T-helper 22 cell (primary cell): ENCODE results near the gene IL7R.
"Not testable (repeated sequence)": the region's sequence is repeated elsewhere in the genome, so short reads cannot be mapped to it uniquely, and the experiment has no call there.

Source experiments
- DNase-seq: peaks from one replicate; pipeline ENCODE4 v3.0.0-alpha.2; 2020; ENCODE audit warnings: low read depth

The IL7R gene

GRCh38 chr5:35877655-35878054 is 21.0 kb downstream of the IL7R start:
- DNase-seq, result no peak

GRCh38 chr5:35878079-35878478 is 21.4 kb downstream of the IL7R start:
- no peak for DNase-seq

- DNase-seq, result no peak
These were observed 22.4 kb downstream of the IL7R start for GRCh38 chr5:35879096-35879495.

GRCh38 chr5:35879649-35880048 is 23.0 kb downstream of the IL7R start:
- no peak for DNase-seq

- DNase-seq, result no peak
These were observed 23.5 kb downstream of the IL7R start for GRCh38 chr5:35880156-35880555.

GRCh38 chr5:35881758-35882157 is 25.1 kb downstream of the IL7R start:
- no peak for DNase-seq

- no peak for DNase-seq
These were observed 27.6 kb downstream of the IL7R start for GRCh38 chr5:35884191-35884769.

GRCh38 chr5:35884773-35885172 is 28.1 kb downstream of the IL7R start:
- DNase-seq, result no peak

- no peak for DNase-seq
These were observed 29.7 kb downstream of the IL7R start for GRCh38 chr5:35886381-35886780.

GRCh38 chr5:35887321-35888100 is 30.8 kb downstream of the IL7R start:
- no peak for DNase-seq

- DNase-seq, result no peak
These were observed 33.6 kb downstream of the IL7R start for GRCh38 chr5:35890021-35891020.

GRCh38 chr5:35892799-35893198 is 36.1 kb downstream of the IL7R start:
- DNase-seq, result not testable (repeated sequence)

- DNase-seq, result no peak
These were observed 37.4 kb downstream of the IL7R start for GRCh38 chr5:35894131-35894530.

- no peak for DNase-seq
These were observed 42.4 kb downstream of the IL7R start for GRCh38 chr5:35898952-35899660.

- DNase-seq, result no peak
These were observed 43.1 kb downstream of the IL7R start for GRCh38 chr5:35899800-35900199.

- no peak for DNase-seq
These were observed 44.4 kb downstream of the IL7R start for GRCh38 chr5:35900972-35901695.

GRCh38 chr5:35902046-35902672 is 45.5 kb downstream of the IL7R start:
- peak; percentile 13 for DNase-seq

- no peak for DNase-seq
These were observed 47.0 kb downstream of the IL7R start for GRCh38 chr5:35903631-35904203.

- no peak for DNase-seq
These were observed 47.9 kb downstream of the IL7R start for GRCh38 chr5:35904443-35905132.

GRCh38 chr5:35908228-35908627 is 51.5 kb downstream of the IL7R start:
- DNase-seq, result no peak
